DMS53 treated with DMSO at 0.1 percent for 48 hours (cell line): ENCODE data around the gene RPS23.

ENCODE experiments used
- DNase-seq: peaks from one replicate; lab custom pipeline; 2025; ENCODE audit not compliant: unreplicated experiment; lab: John Stamatoyannopoulos, UW

The RPS23 gene

DNA sequence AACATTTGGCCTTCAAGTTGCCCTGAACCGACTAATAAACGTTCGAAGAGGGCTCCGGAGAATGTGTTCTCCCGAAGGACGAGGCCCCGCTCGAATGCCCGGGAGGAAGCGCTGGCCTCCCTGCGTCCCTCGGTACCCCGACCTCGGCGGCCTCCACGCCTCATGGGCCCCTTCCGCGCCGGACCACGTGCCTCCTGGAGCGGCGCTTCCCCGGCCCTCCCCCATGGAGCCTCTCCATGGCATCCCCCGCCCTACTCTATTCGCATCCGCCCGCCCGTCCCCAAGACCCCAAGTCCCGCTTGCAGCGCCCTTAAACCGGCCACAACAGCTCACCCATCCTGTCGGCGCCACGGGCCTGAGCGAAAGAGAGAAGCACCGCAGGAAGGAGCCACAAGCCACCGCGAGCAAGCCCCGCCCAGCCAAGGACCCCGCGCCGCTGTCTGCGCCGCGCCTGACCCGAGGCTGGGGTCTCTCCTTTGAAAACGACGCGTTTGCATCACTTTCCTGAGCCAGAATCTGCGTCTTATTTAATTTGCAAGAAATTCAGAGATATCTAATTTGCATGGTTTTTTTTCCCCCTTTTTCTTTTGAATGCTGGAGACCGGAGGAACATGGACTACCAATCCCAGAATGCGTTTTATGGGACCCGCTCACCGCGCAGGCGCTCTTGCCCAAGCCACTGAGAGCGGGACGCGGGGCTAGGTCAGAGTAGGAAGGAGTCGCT lies at the start of gene RPS23:
Gene RPS23 (minus strand): TSS at position 368 of the 724 bp plus-strand sequence. CDS start 31 bp downstream, at position 337.
- peak; percentile 90 for DNase-seq

- no peak for DNase-seq
These were observed 49.8 kb upstream of the RPS23 start for GRCh38 chr5:82327941-82328340.

GRCh38 chr5:82325996-82326395 lies 47.8 kb upstream of the RPS23 start:
- no peak for DNase-seq

GRCh38 chr5:82325155-82325554 lies 47.0 kb upstream of the RPS23 start:
- DNase-seq: no peak

DNA sequence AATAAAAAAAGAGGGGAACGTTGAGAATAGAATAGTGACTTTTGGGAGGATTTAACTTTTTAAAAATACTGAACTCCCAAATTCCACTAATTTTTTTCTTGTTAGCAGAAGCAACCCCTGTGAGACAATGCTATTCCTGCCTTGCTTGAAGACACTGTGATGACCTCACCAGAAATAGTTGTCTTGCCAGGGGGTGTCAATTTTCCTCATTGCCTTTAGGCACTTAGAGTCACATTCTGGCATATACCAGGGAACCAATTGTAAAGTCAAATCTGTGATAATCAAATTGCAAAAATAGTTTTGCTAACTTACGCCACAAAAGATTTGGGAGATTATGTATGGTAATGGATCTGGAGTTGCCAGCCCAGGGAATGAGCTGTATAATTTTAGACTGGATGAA lies 42.8 kb upstream of the RPS23 start:
- no peak for DNase-seq

- DNase-seq: no peak
These were observed 41.7 kb upstream of the RPS23 start for GRCh38 chr5:82319651-82320376.

DNA sequence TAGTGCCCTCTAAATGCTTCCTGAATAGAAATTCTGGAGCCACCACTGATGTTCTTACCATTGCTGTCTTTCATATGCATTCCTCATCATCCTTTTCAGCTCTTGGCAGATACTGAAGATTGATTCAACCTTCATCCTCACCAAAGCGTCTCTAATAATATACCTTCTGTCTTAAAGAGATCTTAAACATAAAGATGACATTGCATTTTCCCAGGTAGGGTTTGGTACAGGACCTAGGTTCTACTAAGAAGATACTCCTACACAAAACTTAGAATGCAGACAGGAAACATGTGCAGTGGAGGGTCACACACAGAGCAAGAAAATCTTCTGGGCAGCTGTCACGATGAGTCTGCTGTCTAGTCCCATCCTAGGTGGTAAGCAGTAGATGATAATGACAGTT lies 41.0 kb upstream of the RPS23 start:
- no peak for DNase-seq

DNA sequence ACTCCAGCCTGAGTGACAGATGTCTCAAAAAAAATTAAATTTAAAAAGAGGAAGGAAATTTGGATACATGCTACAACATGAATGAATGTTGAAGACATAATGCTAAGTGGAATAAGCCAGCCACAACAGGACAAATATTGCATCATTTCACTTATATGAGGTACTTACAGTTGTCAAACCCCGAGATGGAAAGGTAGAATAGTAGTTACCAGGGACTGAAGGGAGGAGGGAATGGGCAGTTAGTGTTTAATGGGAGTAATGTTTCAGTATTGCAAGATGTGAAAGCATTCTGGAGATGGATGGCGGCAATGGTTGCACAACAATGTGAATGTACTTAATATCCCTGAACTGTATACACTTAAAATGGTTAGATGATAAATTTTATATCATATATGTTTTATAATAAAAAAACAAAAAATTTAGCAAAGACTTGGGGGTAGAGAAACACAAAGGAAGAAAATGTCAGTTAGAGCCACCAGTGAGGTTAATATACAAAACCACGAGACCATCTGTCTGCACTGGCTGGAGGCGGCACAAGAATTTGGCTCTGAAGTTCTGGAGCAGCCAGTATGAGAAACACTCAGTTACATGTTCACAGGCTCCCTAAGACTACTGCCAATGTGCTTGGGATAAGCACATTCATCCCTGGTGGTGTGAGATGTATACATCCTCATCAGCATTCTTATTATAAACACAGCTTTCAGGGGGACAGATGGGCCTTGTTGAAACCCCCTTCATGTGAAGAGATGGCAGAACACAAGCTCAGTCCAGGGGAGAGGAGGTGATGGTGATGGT lies 37.0 kb upstream of the RPS23 start:
- no peak for DNase-seq

DNA sequence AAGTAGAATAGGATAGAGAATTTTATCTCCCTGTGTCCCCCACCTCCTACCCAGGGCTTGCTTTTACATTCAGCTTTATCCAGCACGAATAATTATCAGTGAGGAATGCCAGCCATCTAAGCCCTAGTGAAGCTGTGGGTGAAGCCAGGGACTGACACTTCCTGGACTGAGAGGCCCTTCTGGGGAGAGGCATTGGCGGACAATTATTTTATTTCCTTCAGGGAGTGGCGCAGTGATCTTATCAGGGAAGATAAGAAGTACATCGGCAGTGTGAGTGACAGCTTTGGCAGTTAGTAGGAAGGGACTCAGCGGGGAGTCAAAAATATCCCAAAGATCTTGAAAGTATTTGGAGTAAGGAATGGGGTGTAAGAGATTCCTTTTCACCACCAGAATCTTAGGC lies 34.9 kb upstream of the RPS23 start:
- no peak for DNase-seq

- DNase-seq: peak; percentile 70
These were observed 34.3 kb upstream of the RPS23 start for GRCh38 chr5:82312373-82312856.

- no peak for DNase-seq
These were observed 31.0 kb upstream of the RPS23 start for GRCh38 chr5:82309091-82309531.

- DNase-seq: no peak
These were observed 30.3 kb upstream of the RPS23 start for GRCh38 chr5:82308416-82308815.

GRCh38 chr5:82307451-82307850 lies 29.3 kb upstream of the RPS23 start:
- no peak for DNase-seq

DNA sequence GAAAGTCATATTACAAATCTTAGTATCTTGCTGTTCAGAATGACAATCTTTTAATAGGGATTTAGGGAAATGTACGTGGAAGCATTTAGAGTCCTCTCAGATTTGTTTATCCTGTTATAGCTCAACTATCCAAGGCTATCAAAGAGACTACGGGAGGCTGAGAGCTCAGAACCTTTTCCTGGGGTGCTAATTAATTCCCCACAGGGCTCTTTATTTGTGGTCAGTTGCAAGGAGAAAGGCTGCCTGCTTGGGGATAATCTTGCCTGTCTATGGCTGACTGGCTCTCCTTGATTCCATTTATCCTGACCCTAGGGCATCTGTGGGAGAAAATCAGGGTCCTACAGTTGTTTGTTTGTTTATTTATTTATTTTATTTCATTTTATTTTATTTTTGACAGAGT lies 28.0 kb upstream of the RPS23 start:
- no peak for DNase-seq

GRCh38 chr5:82301190-82301589 lies 23.0 kb upstream of the RPS23 start:
- DNase-seq: no peak

GRCh38 chr5:82298668-82299067 lies 20.5 kb upstream of the RPS23 start:
- no peak for DNase-seq

DNA sequence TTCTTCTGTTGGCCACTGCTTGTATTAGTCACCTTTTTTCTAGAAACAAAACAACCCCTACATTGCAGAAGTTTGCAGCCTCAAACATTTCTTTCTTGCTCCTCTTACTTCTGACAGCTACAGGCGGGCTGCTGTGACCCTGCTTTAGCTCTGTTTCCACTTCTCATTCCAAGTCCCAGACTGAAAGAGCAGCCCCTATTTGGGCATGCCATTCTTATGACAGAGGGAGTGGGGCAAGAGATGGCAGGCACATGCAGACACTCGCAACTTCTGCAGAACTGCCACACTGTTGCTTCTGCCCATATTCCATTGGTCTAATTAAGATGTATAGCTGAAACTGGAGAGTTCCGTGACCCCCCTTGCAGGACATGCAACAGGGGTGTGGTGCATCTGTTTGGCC lies 19.6 kb upstream of the RPS23 start:
- DNase-seq: no peak

GRCh38 chr5:82296929-82297328 lies 18.8 kb upstream of the RPS23 start:
- no peak for DNase-seq

- no peak for DNase-seq
These were observed 17.9 kb upstream of the RPS23 start for GRCh38 chr5:82295959-82296531.

- no peak for DNase-seq
These were observed 17.0 kb upstream of the RPS23 start for GRCh38 chr5:82295144-82295543.

DNA sequence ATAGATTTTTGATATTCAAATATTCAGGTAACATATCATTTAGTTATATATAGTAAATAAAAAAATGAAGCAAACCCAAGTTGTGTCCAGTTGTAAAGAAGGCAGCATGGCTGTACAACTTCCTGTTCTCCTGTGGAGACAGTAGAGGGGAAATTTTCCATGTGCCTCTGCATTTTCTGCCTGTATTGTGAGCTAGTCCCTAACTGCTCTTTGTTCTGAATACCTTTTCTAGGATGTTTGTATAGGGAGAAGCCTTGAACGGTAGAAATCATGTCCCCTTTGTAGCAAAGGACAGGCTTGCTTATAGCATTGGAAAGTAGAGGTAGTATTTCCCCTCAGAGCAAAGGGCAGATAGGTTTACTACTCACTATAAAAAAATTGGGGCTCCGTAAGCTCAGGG lies 13.3 kb upstream of the RPS23 start:
- DNase-seq: no peak
